AG09309 (cell line): ENCODE results near the gene PRKN.

Experiments used
- DNase-seq: peaks from one replicate; pipeline ENCODE4 v3.0.0-alpha.2; 2010; ENCODE audit warnings: low read depth
- H3K4me3 ChIP-seq: 2 replicates; pipeline ENCODE4 v1.5.1; 2011; ENCODE audit warnings: mild to moderate bottlenecking, low read depth, low read length, moderate library complexity; ENCODE audit not compliant: control insufficient read depth
- CTCF ChIP-seq: IDR thresholded peaks from 2 replicates; pipeline ENCODE4 v1.5.1; 2011; ENCODE audit warnings: mild to moderate bottlenecking, low read depth, low read length, inconsistent platforms; ENCODE audit not compliant: insufficient read depth, control insufficient read depth; ENCODE audit errors: missing control alignments

PRKN gene

GRCh38 chr6:161494566-161494965 is 1233.0 kb downstream of the PRKN start:
- no peak for DNase-seq
- no peak for TF ChIP-seq CTCF
- H3K4me3 ChIP-seq, result no peak overlapping the region

- no peak overlapping the region for H3K4me3 ChIP-seq
- TF ChIP-seq CTCF, result no peak
- DNase-seq, result no peak
Observed at GRCh38 chr6:161493576-161494118, 1233.9 kb downstream of the PRKN start.

GRCh38 chr6:161489626-161490306 is 1237.8 kb downstream of the PRKN start:
- DNase-seq, result no peak
- TF ChIP-seq CTCF, result no peak
- H3K4me3 ChIP-seq, result no peak overlapping the region

DNA sequence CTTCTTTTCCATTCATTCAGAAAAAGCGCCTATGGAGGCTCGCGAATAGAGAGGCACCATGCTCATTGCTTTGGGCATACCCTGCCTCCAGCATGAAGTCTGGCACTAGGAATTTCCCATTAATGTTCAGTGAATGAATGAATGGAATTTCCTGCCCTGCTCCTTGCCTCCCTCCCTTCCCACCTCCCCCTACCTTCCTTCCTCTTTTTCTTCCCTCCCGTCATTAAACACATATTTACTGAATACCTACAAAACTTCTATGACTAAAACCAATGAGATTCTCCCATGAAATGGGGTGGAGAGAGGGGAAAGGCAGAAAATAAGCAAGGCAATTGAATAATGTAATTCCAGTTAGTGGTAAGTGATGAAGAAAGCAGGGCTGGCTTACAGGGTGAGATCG is 1239.9 kb downstream of the PRKN start:
- TF ChIP-seq CTCF, result no peak
- no peak for DNase-seq
- H3K4me3 ChIP-seq, result no peak overlapping the region

DNA sequence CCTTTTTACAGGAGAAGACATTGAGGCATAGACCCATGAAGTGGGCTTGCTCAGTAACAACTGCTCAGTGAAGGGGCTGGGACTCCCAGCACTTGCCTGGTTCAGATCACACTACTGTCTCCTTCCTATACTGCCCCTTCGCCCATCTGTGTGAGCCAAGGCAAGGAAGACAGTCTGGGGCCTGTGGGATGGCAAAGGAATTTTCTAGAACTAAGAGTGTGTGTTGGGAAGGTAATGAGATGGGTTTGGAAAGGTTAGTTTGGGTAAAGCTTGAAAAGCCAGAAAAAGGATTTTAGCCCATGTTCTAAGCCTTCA is 1240.4 kb downstream of the PRKN start:
- no peak overlapping the region for H3K4me3 ChIP-seq
- no peak for TF ChIP-seq CTCF
- no peak for DNase-seq

DNA sequence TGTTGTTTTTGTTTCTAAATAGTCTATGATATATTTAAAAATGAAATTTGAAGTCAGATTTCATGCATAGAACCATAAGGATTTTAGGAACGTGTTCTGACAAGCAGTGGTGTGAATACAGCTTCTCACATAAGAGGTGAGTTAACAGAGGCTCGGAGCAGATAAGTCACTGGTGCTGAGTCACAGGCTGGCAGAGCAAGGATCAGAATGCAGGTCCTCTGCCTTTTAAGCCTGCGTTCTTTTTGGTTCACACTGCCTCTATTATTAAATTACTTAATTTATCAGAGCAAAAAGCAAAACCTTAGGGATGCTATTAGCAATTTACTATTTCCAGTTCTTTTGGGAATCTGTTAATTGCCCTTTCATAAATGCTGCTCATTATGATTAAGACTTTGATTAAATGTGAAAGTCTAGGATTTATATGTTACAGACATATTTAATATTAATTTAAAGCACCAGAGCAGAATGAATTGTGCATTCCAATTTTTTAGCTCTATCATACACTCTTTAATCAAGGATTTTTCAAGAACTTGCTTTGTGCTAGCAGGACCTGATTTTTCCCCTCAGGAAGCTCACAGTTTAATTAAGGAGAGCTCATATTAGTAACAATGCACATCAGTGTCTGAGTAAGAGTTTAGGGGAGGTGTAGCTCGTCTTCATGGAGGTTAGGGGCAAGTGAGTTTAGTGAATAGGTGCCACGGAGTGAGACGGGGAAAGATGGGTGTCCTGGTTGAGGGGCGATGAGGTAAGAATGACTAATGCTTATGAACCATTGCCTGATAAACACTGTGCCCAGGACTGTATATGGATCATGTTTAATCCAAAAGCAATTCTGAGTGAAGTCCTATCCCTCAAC is 1241.0 kb downstream of the PRKN start:
- no peak overlapping the region for H3K4me3 ChIP-seq
- DNase-seq, result no peak
- TF ChIP-seq CTCF, result no peak

- DNase-seq, result no peak
- no peak overlapping the region for H3K4me3 ChIP-seq
- TF ChIP-seq CTCF, result no peak
Observed at GRCh38 chr6:161482517-161482858, 1245.1 kb downstream of the PRKN start.
